Ovary (tissue), 10 donors: Measurements from ENCODE around the gene RAET1E. TPM values are rescaled to one million over a fixed set of nuclear protein-coding genes. Genes with fewer than 3 reads are reported as not detected.
"Not testable (repeated sequence)": the region's sequence is repeated elsewhere in the genome, so short reads cannot be mapped to it uniquely, and the experiment has no call there.

Experiments
- DNase-seq, 5 donors: peaks; one replicate each; pipeline ENCODE4 v3.0.0-alpha.2; 2019 to 2020
- H3K27ac ChIP-seq, 2 donors: fragments of 200-600 bp; one replicate each; pipeline versions ENCODE4 v1.5.1 to v1.8.0; 2019 to 2022
- H3K27me3 ChIP-seq: fragments of 200-600 bp; one replicate; pipeline ENCODE4 v1.8.0; 2022
- H3K36me3 ChIP-seq: fragments of 200-600 bp; sonication (generic); one replicate; pipeline ENCODE4 v1.5.1; 2019
- H3K4me1 ChIP-seq: one replicate; pipeline ENCODE4 v1.8.1; 2013; ENCODE audit warnings: mild to moderate bottlenecking, moderate library complexity; ENCODE audit not compliant: insufficient read depth
- H3K4me3 ChIP-seq: fragments of 200-600 bp; sonication (generic); one replicate; pipeline ENCODE4 v1.5.1; 2017
- H3K9me3 ChIP-seq, 2 donors: fragments of 200-600 bp in 1 of 2; sonication (generic) in 1 of 2; one replicate each; pipeline versions ENCODE4 v1.5.1 to v1.8.1; 2013 to 2019; ENCODE audit warnings: mild to moderate bottlenecking in 1 of 2, moderate library complexity in 1 of 2
- CTCF ChIP-seq, 3 donors: fragments of 450-650 bp in 2 of 3; fragments of 200-600 bp in 1 of 3; IDR thresholded peaks; one replicate each; pipeline versions ENCODE4 v1.5.1 to v1.8.0; 2016 to 2022; ENCODE audit warnings: antibody characterized with exemption in 3 of 3, mild to moderate bottlenecking in 1 of 3
- EP300 ChIP-seq: sonication (generic); formaldehyde crosslinking; IDR thresholded peaks from one replicate; pipeline ENCODE4 v1.6.1; 2017; ENCODE audit warnings: antibody characterized with exemption
- POLR2A ChIP-seq: fragments of 450-650 bp; IDR thresholded peaks from one replicate; pipeline ENCODE4 v1.6.1; 2017; ENCODE audit warnings: antibody characterized with exemption, mild to moderate bottlenecking, moderate library complexity
- WGBS, 3 donors: extraction: QIAGEN DNeasy Blood & Tissue Kit in 1 of 3; methylation state at CpG; one replicate each; pipeline versions ENCODE4 v1.1.5 to v1.1.7; 2013 to 2017; 5-methylcytosine and 5-hydroxymethylcytosine counted together
- intact Hi-C, 4 donors: fragments of 100-400 bp; cut with DNase I; formaldehyde crosslinking; loops; one replicate each; pipeline versions ENCODE4 v1.11.0 to v1.15.1; 2022 to 2023
- long read RNA-seq, 3 donors: library from polyadenylated mRNA in 2 of 3; unstranded in 2 of 3; transcript quantifications; one replicate each; pipeline ENCODE4 v2.0.0 and lab custom pipeline, GENCODE V29; 2021 to 2026
- polyA plus RNA-seq, 2 donors: library from polyadenylated mRNA; stranded (reverse); fragments of 200-250 nt in 1 of 2; fragments of 350-450 nt in 1 of 2; fragmentation: Illumina TruSeq in 1 of 2; extraction: RNeasy Lipid Tissue Mini Kit (QIAGEN cat#74804) in 1 of 2; gene quantifications; one replicate each; pipeline ENCODE4 v1.2.3, GENCODE V29; 2013 to 2014
- total RNA-seq, 7 donors: library from RNA; depleted of rRNA in 2 of 7; stranded (reverse); fragments of >200 nt in 2 of 7; fragmentation: NEBNext Ultra II Directional in 3 of 7; extraction: Animal tissue kit (Norgen Biotek cat#: 25700) in 3 of 7; gene quantifications; one replicate each; pipeline versions ENCODE4 v1.1.0 to v1.2.4, GENCODE V29; 2016 to 2023
- donor health status: DM: no; HTN: no; CAD: no; lungs with moderate emphysema.
- donor health status: DM: no; HTN: no; CAD: no.
- donor health status: Bipolar disorder and iron deficiency.
- donor health status: DM: yes; HTN: yes; CAD: no.
- donor health status: DM: no; HTN: no; CAD: no.
- donor health status: DM: yes; HTN: yes; CAD: no.

RAET1E gene, protein sequence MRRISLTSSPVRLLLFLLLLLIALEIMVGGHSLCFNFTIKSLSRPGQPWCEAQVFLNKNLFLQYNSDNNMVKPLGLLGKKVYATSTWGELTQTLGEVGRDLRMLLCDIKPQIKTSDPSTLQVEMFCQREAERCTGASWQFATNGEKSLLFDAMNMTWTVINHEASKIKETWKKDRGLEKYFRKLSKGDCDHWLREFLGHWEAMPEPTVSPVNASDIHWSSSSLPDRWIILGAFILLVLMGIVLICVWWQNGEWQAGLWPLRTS
- total RNA-seq = under 1 TPM in 4 of 7 donors, not detected in 3; 0.18 to 0.69 (median 0.29) TPM
- under 1 TPM; 0.11 to 0.23 TPM for polyA plus RNA-seq
- long read RNA-seq, donor 1, partial matches to known transcripts = 0 of 1 reads
- long read RNA-seq, donor 1, other reads (novel, unspliced or antisense) = 1 of 1 reads
- long read RNA-seq, donor 2 = 0 reads
- long read RNA-seq, donor 3 = 0 reads

DNA sequence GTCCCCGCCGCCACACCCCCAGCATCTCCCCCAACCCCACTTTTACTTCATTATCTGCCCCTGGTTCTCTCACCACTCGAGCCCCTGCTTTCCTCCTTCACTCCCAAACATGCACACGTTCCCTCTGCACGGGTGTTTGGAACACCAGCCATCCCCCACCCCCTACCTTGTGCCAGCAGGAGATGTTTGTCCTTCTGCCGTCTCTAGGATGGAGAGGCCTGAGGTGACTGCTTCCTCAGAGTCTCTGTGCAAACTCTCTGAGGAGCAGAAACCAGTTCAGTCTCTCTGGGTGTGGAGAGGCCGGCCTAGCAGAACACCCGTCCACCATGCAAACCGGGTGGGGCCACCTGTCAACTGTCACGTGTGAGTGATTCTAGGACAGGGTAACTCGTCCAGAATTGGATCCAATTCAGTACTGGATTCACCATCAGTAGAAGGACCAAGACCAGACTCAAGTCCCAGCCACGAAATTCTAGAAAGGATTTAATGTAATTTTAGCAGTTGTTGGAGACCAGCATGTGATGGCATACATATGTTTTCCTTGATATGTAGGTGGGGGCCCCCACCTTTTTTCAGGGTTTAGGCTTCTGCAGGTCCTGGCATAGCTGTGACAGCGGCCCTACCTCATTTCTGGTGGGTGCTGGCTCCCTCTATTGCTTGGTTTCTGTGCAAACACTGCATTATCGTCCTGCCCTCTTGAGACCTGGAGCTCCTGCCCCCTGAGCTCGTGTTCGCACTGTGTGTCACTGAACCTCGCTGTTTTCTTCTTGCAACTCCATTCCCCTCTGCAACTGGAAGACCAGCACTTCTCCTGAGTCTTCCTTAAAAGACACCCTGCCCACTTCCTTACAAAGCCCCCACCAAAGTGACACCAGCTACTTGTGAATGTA, at the start of gene RAET1E:
TSS of gene RAET1E (minus strand) at position 259 of the 890 bp plus-strand sequence. CDS start 7,212 bp downstream, outside the sequence.
- Histone ChIP-seq H3K9me3 (no peaks in the 10 kb centered on the region), H3K4me3 (peak within 1 kb of the TSS; percentile 25), H3K27me3 (no peaks in the 10 kb centered on the region), H3K36me3 (no peaks in the 10 kb centered on the region), H3K27ac (peak within 1 kb of the TSS; percentile 30 to 66), H3K4me1 (peaks cover 20% of the 10 kb centered on the region)
- DNase-seq = peak in 1 of 5 donors; percentile 31
- TF ChIP-seq EP300 = no peak
- TF ChIP-seq CTCF (IDR thresholded peaks at IDR 0.05) = no peak
- TF ChIP-seq POLR2A = no peak
- intact Hi-C loops = no loop called here
- 79 to 81% (median 81%) methylated on average over 17 of the region's 17 CpGs for WGBS, 3 donors

DNA sequence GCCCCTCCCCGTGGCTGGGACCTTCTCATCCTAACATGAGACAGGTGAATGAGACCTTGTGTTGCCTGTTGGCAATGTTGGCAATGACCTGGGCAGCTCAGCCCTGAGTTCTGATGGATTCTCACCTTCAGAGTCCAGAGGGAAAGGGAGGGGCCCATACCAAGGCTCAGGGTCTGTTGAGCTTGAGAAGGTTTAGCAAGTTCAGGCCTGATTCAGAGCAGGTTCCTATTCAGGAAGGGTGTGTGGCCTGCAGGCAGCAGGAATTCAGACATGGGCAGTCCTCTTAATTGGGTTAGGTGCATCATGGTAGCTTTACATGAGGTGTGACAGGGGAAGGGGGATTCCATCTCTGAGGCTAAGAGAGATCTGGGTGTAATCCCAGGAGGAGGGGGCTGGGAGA, 49.6 kb upstream of the RAET1E start:
- H3K36me3 ChIP-seq, H3K4me1 ChIP-seq, H3K27ac ChIP-seq, DNase-seq, H3K4me3 ChIP-seq, H3K27me3 ChIP-seq, intact Hi-C loops, H3K9me3 ChIP-seq: not testable (repeated sequence)
- WGBS, 3 donors = no CpG with 5 or more reads among the region's 1 CpG

DNA sequence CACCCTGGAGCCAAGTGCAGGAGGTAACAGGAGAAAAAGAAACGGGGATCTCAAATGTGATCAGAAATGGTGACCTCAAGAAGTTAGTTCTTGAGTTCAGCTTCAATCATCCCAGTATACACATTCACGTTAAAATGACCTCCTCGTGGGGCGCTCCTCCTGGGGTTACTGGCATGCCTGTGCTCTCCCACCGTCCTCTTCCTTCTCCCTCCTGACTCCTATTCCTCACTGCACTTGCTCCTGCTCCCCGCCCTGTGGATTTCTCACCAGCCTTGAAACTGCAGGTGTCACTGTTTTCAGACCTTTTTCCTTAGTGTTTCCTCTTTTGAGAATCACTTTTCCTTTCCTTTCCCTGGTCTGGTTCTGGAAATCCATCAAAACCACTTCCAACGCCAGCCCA, 48.7 kb upstream of the RAET1E start:
- H3K9me3 ChIP-seq, intact Hi-C loops, DNase-seq, H3K27ac ChIP-seq, H3K36me3 ChIP-seq, H3K4me1 ChIP-seq, H3K4me3 ChIP-seq, H3K27me3 ChIP-seq: not testable (repeated sequence)
- 48 to 63% (median 57%) methylated on average over 7 of the region's 7 CpGs for WGBS, 3 donors

- intact Hi-C loops, DNase-seq, H3K4me1 ChIP-seq, H3K36me3 ChIP-seq, H3K9me3 ChIP-seq, H3K27me3 ChIP-seq, H3K4me3 ChIP-seq, H3K27ac ChIP-seq: not testable (repeated sequence)
- 67 to 80% (median 70%) methylated on average over 3 to 5 of the region's 6 CpGs for WGBS, 3 donors
These were observed 47.4 kb upstream of the RAET1E start for GRCh38 chr6:149945276-149945675.

DNA sequence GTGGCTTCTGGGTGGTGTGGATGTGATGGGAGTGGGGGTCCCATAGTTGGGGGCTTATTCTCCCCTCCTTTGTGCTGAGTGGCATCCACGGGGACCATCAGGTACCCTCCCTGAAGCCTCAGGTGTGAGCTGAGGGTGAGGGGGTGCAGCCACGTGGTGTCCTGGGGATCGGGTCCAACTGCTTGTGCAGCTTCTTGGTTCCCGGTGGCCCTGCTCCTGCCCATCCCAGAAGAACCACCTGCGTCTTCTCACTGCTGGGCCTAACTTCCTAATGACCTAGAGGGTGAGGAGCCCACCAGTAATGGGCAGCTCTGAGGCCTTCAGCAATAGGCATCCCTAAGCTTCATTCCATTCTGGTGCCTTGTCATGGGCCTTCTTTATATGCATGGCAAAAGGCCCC, 45.4 kb upstream of the RAET1E start:
- H3K4me1 ChIP-seq, H3K4me3 ChIP-seq, H3K36me3 ChIP-seq, H3K27ac ChIP-seq, H3K27me3 ChIP-seq, DNase-seq, intact Hi-C loops, H3K9me3 ChIP-seq: not testable (repeated sequence)
- WGBS, 3 donors = 68 to 78% (median 72%) methylated on average over 4 to 5 of the region's 5 CpGs

DNA sequence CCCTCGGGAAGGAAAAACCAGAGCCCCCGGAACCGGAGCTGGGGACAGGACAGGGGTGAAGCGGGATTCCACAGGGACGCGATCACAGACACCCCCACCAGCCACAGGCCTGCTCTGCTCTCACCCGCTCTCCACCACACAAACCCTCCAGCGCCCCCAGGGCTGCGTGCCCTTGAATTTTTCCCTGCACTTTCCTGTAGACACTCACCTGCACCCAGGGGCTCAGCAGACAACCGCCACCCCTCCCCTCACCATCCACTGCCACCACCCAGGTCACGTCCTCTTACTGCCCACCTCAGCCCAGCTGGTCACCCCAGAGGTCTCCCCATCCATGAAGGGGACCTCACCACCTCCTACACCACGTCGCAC, 44.5 kb upstream of the RAET1E start:
- 16 to 26% (median 22%) methylated on average over 13 of the region's 13 CpGs for WGBS, 3 donors
- Histone ChIP-seq H3K9me3 (no peaks in the 10 kb centered on the region), H3K4me1 (peaks cover 1% of the 10 kb centered on the region), H3K27ac (no peak overlapping the region), H3K4me3 (peak overlapping the region; percentile 25), H3K36me3 (no peaks in the 10 kb centered on the region), H3K27me3 (peaks cover 3% of the 10 kb centered on the region)
- intact Hi-C loops = no loop called here
- TF ChIP-seq POLR2A = no peak
- no peak for TF ChIP-seq CTCF (IDR thresholded peaks at IDR 0.05)
- TF ChIP-seq EP300 = no peak
- DNase-seq = no peak
